GM12872 (cell line): ENCODE data around the gene EXOSC5.

Experiments used
- TF ChIP-seq, protein P1 (sequence below): IDR thresholded peaks from 3 replicates; pipeline ENCODE4 v1.5.1; 2011; ENCODE audit warnings: low read depth, mild to moderate bottlenecking, low read length, moderate library complexity; ENCODE audit not compliant: insufficient read depth

The EXOSC5 gene

DNA sequence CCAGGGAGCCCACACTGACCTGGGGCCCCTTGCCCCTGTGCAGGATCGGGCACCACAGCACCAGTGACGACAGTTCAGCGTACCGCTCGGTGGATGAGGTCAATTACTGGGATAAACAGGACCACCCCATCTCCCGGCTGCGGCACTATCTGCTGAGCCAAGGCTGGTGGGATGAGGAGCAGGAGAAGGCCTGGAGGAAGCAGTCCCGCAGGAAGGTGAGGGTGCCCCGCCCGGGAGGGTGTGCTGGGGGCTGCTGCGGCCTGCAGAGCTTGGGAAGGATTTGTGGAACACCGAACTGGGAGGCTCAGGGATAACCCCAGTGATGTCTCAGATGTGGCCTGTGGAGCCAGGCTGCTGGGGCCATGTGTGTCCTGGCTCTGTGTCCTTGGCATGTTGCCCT, 25.8 kb upstream of the EXOSC5 start:
- TF ChIP-seq, protein P1, sequence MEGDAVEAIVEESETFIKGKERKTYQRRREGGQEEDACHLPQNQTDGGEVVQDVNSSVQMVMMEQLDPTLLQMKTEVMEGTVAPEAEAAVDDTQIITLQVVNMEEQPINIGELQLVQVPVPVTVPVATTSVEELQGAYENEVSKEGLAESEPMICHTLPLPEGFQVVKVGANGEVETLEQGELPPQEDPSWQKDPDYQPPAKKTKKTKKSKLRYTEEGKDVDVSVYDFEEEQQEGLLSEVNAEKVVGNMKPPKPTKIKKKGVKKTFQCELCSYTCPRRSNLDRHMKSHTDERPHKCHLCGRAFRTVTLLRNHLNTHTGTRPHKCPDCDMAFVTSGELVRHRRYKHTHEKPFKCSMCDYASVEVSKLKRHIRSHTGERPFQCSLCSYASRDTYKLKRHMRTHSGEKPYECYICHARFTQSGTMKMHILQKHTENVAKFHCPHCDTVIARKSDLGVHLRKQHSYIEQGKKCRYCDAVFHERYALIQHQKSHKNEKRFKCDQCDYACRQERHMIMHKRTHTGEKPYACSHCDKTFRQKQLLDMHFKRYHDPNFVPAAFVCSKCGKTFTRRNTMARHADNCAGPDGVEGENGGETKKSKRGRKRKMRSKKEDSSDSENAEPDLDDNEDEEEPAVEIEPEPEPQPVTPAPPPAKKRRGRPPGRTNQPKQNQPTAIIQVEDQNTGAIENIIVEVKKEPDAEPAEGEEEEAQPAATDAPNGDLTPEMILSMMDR, result no peak

DNA sequence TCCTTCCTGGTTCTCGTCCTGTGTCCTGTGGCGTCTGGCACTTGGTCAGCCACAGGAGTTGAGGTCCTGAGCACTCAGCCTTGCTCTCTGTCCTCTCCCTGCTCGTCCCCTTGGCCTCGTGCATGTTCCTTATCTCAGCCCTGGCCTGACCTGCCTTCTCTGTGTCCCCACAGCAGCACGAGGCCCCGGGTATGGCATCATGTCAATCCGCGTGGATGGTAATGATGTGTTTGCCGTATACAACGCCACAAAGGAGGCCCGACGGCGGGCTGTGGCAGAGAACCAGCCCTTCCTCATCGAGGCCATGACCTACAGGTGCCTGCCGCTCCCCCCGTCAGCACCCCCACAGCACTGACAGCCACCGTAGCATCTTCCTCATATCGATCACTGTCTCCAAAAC, 25.3 kb upstream of the EXOSC5 start:
- TF ChIP-seq, protein P1, result no peak

DNA sequence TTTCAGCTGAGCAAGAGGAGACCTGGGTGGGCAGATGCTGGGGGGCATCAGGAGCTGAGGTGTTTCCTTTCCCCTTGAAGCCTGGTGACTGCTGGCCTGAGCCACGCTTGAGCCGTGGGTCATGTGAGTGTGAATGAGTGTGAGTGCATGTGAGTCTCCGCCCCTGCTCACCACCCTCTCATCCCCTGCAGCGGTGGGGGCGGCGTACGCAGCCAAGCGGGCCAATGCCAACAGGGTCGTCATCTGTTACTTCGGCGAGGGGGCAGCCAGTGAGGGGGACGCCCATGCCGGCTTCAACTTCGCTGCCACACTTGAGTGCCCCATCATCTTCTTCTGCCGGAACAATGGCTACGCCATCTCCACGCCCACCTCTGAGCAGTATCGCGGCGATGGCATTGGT, 24.8 kb upstream of the EXOSC5 start:
- TF ChIP-seq, protein P1, result no peak

DNA sequence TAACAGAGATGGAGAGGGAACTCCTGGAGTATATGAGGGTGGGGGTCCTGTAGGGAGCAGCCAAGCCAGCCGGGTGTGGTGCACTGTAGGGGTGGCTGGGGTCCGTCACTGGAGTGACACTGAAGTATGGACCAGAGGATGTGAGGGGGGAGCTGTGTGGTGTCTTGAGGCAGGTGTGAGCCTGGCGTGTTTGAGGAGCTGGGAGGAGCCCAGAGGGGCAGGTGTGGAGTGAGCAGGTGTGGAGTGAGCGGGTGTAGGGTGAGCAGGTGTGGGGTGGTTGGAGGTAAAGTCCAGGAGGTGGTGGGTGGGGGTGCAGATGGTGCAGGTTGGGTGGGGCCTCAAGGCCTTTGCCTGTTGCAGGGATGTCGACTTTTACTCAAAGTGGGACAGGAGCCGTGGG, 24.2 kb upstream of the EXOSC5 start:
- TF ChIP-seq, protein P1, result no peak

DNA sequence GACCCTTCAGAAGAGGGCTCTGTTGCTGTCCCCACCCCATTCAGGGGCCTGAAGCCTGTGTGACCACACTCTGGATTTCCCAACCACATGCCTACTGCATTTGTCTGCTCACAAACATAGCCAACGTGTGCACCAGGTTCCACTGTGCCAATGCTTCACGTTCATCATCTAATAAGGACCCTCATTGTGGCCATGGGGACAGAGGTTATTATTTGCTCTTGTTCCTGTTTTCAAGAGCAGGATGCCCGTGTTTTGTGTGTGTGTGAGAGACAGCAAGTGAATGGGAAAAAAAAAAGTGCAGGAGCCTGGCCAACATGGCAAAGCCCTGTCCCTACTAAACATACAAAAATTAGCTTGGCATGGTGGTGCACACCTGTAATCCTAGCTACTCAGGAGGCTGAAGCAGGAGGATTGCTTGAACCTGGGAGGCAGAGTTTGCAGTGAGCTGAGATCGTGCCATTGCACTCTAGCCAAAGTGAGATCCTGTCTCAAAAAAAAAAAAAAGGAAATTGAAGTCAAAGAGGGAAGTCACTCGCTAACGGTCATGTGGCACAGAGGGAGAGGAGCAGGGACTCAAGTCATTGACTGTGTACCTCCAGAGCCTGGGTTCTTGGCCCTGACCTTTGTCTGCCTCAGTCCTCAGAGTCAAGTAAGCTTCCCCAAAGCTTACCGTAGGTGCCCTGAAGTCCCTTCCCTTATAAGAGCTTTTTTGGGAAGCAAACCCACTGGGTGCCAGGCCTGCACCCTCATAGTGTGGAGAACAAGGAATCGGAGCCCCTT, 23.1 kb upstream of the EXOSC5 start:
- TF ChIP-seq, protein P1, result no peak

DNA sequence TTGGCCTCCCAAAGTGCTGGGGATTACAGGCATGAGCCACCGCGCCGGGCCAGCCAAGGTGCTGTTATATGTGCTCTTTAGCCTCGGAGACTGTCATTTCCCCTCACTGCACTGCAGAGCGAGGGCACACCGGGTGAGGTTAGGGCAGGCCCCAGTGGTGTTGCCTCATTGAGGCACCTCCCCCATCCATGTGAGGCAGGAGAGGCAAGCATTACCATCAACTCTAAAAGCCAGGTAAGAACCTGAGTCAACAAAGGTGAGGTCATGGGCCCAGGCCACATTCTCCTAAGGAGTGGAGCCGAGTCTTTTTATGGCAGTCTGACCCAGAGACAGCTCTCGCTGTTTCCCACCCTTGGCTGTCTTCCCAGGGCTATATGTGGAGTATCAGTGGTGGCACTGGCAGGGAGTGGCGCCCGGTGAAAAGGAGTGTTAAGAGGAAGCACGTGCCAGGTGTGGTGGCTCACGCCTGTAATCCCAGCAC, 19.1 kb upstream of the EXOSC5 start:
- TF ChIP-seq, protein P1, result no peak

DNA sequence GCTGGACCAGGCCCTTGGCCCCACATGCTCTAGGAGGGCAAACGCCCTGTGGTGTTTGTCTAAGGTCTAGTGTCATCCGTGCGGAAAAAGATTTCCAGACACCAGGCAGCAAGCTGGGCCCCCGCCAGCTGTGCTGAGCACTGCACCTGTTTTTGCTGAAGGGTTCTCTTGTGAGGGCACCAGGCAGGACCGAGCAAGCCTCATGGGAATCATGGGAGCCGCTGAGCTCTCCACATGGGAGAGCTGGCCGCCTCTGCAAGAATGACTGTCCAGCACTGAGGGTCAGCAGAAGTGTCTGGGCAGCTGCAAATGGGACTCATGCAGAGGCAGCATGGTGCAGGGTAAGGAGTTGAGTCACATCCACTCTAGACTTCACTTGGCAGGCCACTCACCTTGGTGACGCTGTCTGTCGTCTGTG, 18.0 kb upstream of the EXOSC5 start:
- TF ChIP-seq, protein P1, result no peak
